K562 (cell line): ENCODE results near the gene GALNS.

Experiments
- BMI1 ChIP-seq: fragments of 150-350 bp; IDR thresholded peaks from 2 replicates; pipeline ENCODE4 v1.6.1; 2014; ENCODE audit warnings: low read length
- CTCF ChIP-seq, 3 experiments: IDR thresholded peaks in 2 of 3; conservative IDR thresholded peaks in 1 of 3; 2 replicates each; pipeline ENCODE4 v1.5.1; 2011 to 2012; ENCODE audit warnings: low read length in 3 of 3, mild to moderate bottlenecking in 3 of 3, control low read depth in 2 of 3, improper control_type of control experiment in 1 of 3, inconsistent platforms in 1 of 3, low read depth in 1 of 3, mixed read lengths in 1 of 3, moderate library complexity in 1 of 3; ENCODE audit not compliant: insufficient read depth in 2 of 3
- FOXO4 ChIP-seq: fragments of 450-650 bp; formaldehyde crosslinking; IDR thresholded peaks from 2 replicates; pipeline ENCODE4 v1.4.0; 2020; ENCODE audit warnings: mild to moderate bottlenecking, moderate library complexity
- MAFK ChIP-seq: IDR thresholded peaks from 2 replicates; pipeline ENCODE4 v1.6.1; 2011; ENCODE audit warnings: low read length, improper control_type of control experiment
- POLR2A ChIP-seq: fragments of 450-650 bp; conservative IDR thresholded peaks from 2 replicates; pipeline ENCODE4 v1.6.1; 2016
- POLR2AphosphoS5 ChIP-seq: IDR thresholded peaks from 2 replicates; pipeline ENCODE4 v1.6.1; 2011; ENCODE audit warnings: mild to moderate bottlenecking, low read depth, low read length, moderate library complexity; ENCODE audit not compliant: control insufficient read depth, insufficient read depth
- SMAD4 ChIP-seq: fragments of 250-450 bp; sonication (Bioruptor Pico); conservative IDR thresholded peaks from 2 replicates; pipeline ENCODE4 v1.8.0; 2021; ENCODE audit warnings: inconsistent platforms, mild to moderate bottlenecking, moderate library complexity
- SP2 ChIP-seq: IDR thresholded peaks from 2 replicates; pipeline ENCODE4 v1.6.1; 2011; ENCODE audit warnings: mild to moderate bottlenecking, low read depth, low read length, moderate library complexity; ENCODE audit not compliant: poor library complexity, severe bottlenecking; ENCODE audit errors: extremely low read depth
- ZNF282 ChIP-seq: sonication (generic); formaldehyde crosslinking; IDR thresholded peaks from 2 replicates; pipeline ENCODE4 v1.8.1; 2023; ENCODE audit warnings: missing genetic modification reagents
- ZZZ3 ChIP-seq: fragments of 450-650 bp; IDR thresholded peaks from 2 replicates; pipeline ENCODE4 v1.6.1; 2016; ENCODE audit warnings: antibody characterized with exemption, mild to moderate bottlenecking, moderate library complexity
- TF ChIP-seq, protein P1 (sequence below): sonication (generic); formaldehyde crosslinking; IDR thresholded peaks from 2 replicates; pipeline ENCODE4 v1.8.1; 2023; ENCODE audit warnings: mild to moderate bottlenecking, missing genetic modification reagents

DNA sequence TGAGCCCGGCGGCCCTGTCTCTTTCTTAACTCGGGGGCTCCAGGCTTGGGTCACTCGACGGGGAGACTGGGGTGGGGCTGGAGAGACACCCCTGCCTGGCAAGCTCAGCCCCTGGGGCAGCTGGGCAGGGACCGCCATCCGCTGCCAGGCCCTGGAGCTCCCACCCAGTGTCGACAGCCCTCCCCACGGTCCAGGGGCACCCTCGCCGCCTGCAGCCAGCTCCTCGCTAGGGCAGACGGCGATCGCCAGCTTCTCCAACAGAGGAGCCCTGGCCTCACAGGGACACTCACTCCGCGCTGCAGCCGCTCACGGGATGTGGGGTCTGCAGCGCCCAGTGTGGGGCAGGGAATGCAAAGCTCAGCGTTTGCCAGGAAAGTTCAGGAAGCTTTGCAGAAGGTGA lies 29.0 kb downstream of the GALNS start:
- TF ChIP-seq CTCF (IDR thresholded peaks at IDR 0.05 in 2 of 3, conservative IDR thresholded peaks at IDR 0.05 in 1 of 3; ENCODE audit: insufficient read depth in 2 of 3, low read depth in 1 of 3, low read length in 3 of 3), result no peak
- TF ChIP-seq ZNF282 (CRISPR knock-in tag), result no peak
- TF ChIP-seq POLR2A, result no peak
- TF ChIP-seq, protein P1, sequence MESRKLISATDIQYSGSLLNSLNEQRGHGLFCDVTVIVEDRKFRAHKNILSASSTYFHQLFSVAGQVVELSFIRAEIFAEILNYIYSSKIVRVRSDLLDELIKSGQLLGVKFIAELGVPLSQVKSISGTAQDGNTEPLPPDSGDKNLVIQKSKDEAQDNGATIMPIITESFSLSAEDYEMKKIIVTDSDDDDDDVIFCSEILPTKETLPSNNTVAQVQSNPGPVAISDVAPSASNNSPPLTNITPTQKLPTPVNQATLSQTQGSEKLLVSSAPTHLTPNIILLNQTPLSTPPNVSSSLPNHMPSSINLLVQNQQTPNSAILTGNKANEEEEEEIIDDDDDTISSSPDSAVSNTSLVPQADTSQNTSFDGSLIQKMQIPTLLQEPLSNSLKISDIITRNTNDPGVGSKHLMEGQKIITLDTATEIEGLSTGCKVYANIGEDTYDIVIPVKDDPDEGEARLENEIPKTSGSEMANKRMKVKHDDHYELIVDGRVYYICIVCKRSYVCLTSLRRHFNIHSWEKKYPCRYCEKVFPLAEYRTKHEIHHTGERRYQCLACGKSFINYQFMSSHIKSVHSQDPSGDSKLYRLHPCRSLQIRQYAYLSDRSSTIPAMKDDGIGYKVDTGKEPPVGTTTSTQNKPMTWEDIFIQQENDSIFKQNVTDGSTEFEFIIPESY, result no peak
- no peak for TF ChIP-seq ZZZ3
- no peak for TF ChIP-seq SP2
- no peak for TF ChIP-seq SMAD4
- TF ChIP-seq MAFK, result no peak
- TF ChIP-seq BMI1, result no peak
- no peak for TF ChIP-seq FOXO4
- no peak for TF ChIP-seq POLR2AphosphoS5
